Prostate gland (tissue), 1 donor: Measurements from ENCODE around the gene RAB2B.

ENCODE experiments used
- POLR2A ChIP-seq: fragments of 450-650 bp; IDR thresholded peaks from one replicate; pipeline ENCODE4 v1.6.1; 2016; ENCODE audit warnings: antibody characterized with exemption, mild to moderate bottlenecking
- POLR2AphosphoS5 ChIP-seq: sonication (generic); formaldehyde crosslinking; IDR thresholded peaks from one replicate; pipeline ENCODE4 v1.6.1; 2017; ENCODE audit warnings: antibody characterized with exemption

DNA sequence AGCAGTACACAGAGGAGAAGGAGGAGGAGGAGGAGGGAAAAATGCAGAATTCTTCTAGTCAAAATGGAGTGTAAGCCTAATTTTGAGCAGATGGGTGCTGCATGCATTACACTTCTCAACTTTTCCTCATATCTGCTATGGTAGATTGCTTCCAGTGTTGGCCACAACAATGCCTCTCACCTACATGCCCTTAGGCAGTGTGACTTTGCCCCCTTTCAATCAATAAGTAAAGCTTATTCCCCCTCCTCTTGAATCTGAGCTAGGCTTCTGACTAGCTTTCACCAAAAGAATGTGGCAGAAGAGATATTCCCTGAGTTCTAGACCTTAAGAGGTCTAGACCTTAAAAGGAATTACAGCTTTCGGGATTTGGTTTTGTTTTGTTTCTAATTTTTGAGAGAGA lies 37.6 kb upstream of the RAB2B start:
- TF ChIP-seq POLR2AphosphoS5 (no peak), POLR2A (no peak)
